SJSA1 (cell line): Measurements from ENCODE around the gene LRIG3. TPM values are rescaled to one million over a fixed set of nuclear protein-coding genes. Genes with fewer than 3 reads are reported as not detected.

Experiments used
- DNase-seq, 2 experiments: peaks; one replicate each; pipeline ENCODE4 v3.0.0-alpha.2; 2015 to 2020; ENCODE audit warnings: low spot score in 2 of 2, low read depth in 1 of 2
- H3K27ac ChIP-seq: fragments of 250-450 bp; sonication (Bioruptor Pico); 2 replicates; pipeline ENCODE4 v1.5.1; 2020; ENCODE audit warnings: mild to moderate bottlenecking, moderate library complexity
- H3K27me3 ChIP-seq: fragments of 250-450 bp; sonication (Bioruptor Pico); replicated peaks from 2 replicates; pipeline ENCODE4 v1.5.1; 2020; ENCODE audit warnings: mild to moderate bottlenecking, moderate library complexity
- H3K36me3 ChIP-seq: fragments of 250-450 bp; sonication (Bioruptor Pico); 2 replicates; pipeline ENCODE4 v1.5.1; 2020; ENCODE audit warnings: mild to moderate bottlenecking
- H3K4me1 ChIP-seq: fragments of 250-450 bp; sonication (Bioruptor Pico); replicated peaks from 2 replicates; pipeline ENCODE4 v1.6.1; 2021; ENCODE audit warnings: mild to moderate bottlenecking
- H3K4me3 ChIP-seq: fragments of 250-450 bp; sonication (Bioruptor Pico); 2 replicates; pipeline ENCODE4 v1.5.1; 2020; ENCODE audit warnings: mild to moderate bottlenecking
- H3K9me3 ChIP-seq: fragments of 250-450 bp; sonication (Bioruptor Pico); replicated peaks from 2 replicates; pipeline ENCODE4 v1.5.1; 2020; ENCODE audit warnings: mild to moderate bottlenecking
- total RNA-seq: library from RNA; depleted of rRNA; stranded (reverse); fragments of >200 nt; shearing (Covaris generic); gene quantifications from 2 replicates; pipeline ENCODE4 v1.2.3, GENCODE V29; 2014

Gene LRIG3
- total RNA-seq, 1 experiment from 2014 or later: 51.8 TPM

GRCh38 chr12:58850826-58851225, 69.5 kb downstream of the LRIG3 start:
- DNase-seq: no peak

GRCh38 chr12:58847901-58848600, 72.3 kb downstream of the LRIG3 start:
- H3K27me3 ChIP-seq: no peaks in the 10 kb centered on the region
- no peak for DNase-seq
- no peaks in the 10 kb centered on the region for H3K9me3 ChIP-seq
- no peaks in the 10 kb centered on the region for H3K36me3 ChIP-seq
- no peaks in the 10 kb centered on the region for H3K4me1 ChIP-seq
- no peak overlapping the region for H3K27ac ChIP-seq
- no peak overlapping the region for H3K4me3 ChIP-seq

More at GRCh38 chr12:58850826-58851225, 69.5 kb downstream of the LRIG3 start:
- Histone ChIP-seq H3K27ac (no peak overlapping the region), H3K4me1 (no peaks in the 10 kb centered on the region), H3K27me3 (no peaks in the 10 kb centered on the region), H3K36me3 (no peaks in the 10 kb centered on the region), H3K9me3 (no peaks in the 10 kb centered on the region), H3K4me3 (no peak overlapping the region)

DNA sequence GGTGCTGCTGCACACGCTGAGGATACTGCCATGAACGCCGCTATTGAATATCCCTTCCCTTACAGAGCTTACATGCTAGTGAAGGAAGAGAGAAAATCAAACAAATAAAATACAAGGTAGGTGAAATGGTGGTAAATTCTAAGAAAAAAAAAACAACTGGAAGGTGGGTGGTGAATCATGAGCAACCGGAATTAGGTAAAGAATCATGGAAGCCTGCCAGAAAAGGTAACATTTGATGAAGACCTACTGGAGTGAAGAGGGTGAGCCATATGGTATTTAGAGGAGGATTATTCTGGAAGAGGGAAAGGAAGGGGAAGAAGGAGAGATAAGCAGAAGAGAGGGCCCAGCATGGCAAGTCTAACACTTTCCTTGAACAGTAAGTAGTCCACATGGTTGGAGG, 76.1 kb downstream of the LRIG3 start:
- Histone ChIP-seq H3K4me3 (no peak overlapping the region), H3K36me3 (no peaks in the 10 kb centered on the region), H3K27me3 (no peaks in the 10 kb centered on the region), H3K9me3 (no peaks in the 10 kb centered on the region), H3K4me1 (no peaks in the 10 kb centered on the region), H3K27ac (no peak overlapping the region)
- DNase-seq: no peak

- no peak for DNase-seq
- no peak overlapping the region for H3K27ac ChIP-seq
- no peaks in the 10 kb centered on the region for H3K27me3 ChIP-seq
- no peak overlapping the region for H3K4me3 ChIP-seq
- no peaks in the 10 kb centered on the region for H3K36me3 ChIP-seq
- H3K4me1 ChIP-seq: no peaks in the 10 kb centered on the region
- H3K9me3 ChIP-seq: no peaks in the 10 kb centered on the region
Observed at GRCh38 chr12:58841058-58841798, 79.1 kb downstream of the LRIG3 start.

- Histone ChIP-seq H3K36me3 (no peaks in the 10 kb centered on the region), H3K9me3 (no peaks in the 10 kb centered on the region), H3K27me3 (no peaks in the 10 kb centered on the region), H3K4me3 (no peak overlapping the region), H3K27ac (no peak overlapping the region), H3K4me1 (no peaks in the 10 kb centered on the region)
- no peak for DNase-seq
Observed at GRCh38 chr12:58833853-58834252, 86.5 kb downstream of the LRIG3 start.

GRCh38 chr12:58832920-58833319, 87.4 kb downstream of the LRIG3 start:
- H3K27ac ChIP-seq: no peak overlapping the region
- H3K36me3 ChIP-seq: no peaks in the 10 kb centered on the region
- H3K4me1 ChIP-seq: no peaks in the 10 kb centered on the region
- no peak for DNase-seq
- no peaks in the 10 kb centered on the region for H3K27me3 ChIP-seq
- no peaks in the 10 kb centered on the region for H3K9me3 ChIP-seq
- H3K4me3 ChIP-seq: no peak overlapping the region
